KMS-11 (cell line): Measurements from ENCODE around the gene DNAJC3.

Experiments used
- H2AFZ ChIP-seq: fragments of 200-600 bp; sonication (generic); 2 replicates; pipeline ENCODE4 v1.6.1; 2016; ENCODE audit warnings: antibody characterized with exemption, mixed run types, low read depth
- H3K27ac ChIP-seq: fragments of 200-600 bp; sonication (generic); 2 replicates; pipeline ENCODE4 v1.6.1; 2016; ENCODE audit warnings: mild to moderate bottlenecking, mixed run types
- H3K27me3 ChIP-seq: fragments of 200-600 bp; sonication (generic); 2 replicates; pipeline ENCODE4 v1.6.1; 2017; ENCODE audit warnings: mild to moderate bottlenecking, low read depth, mixed run types, moderate library complexity; ENCODE audit not compliant: insufficient read depth
- H3K36me3 ChIP-seq: fragments of 200-600 bp; sonication (generic); 2 replicates; pipeline ENCODE4 v1.6.1; 2017; ENCODE audit warnings: mild to moderate bottlenecking, mixed run types; ENCODE audit not compliant: insufficient read depth
- H3K4me1 ChIP-seq: fragments of 200-600 bp; sonication (generic); 2 replicates; pipeline ENCODE4 v1.6.1; 2016; ENCODE audit warnings: mild to moderate bottlenecking, low read depth, mixed run types; ENCODE audit not compliant: poor library complexity, severe bottlenecking
- H3K4me2 ChIP-seq: fragments of 200-600 bp; sonication (generic); 2 replicates; pipeline ENCODE4 v1.7.0; 2016; ENCODE audit warnings: mild to moderate bottlenecking, mixed run types
- H3K4me3 ChIP-seq: fragments of 200-600 bp; sonication (generic); IDR thresholded peaks from 2 replicates; pipeline ENCODE4 v1.6.1; 2017; ENCODE audit warnings: low read depth, low read length, mixed read lengths; ENCODE audit not compliant: insufficient read depth
- H3K79me2 ChIP-seq: fragments of 200-600 bp; sonication (generic); 2 replicates; pipeline ENCODE4 v1.6.1; 2016; ENCODE audit warnings: low read depth, mixed run types; ENCODE audit not compliant: insufficient read depth
- H3K9ac ChIP-seq: fragments of 200-600 bp; sonication (generic); 2 replicates; pipeline ENCODE4 v1.6.1; 2016; ENCODE audit warnings: mild to moderate bottlenecking, mixed run types
- H4K20me1 ChIP-seq: fragments of 200-600 bp; sonication (generic); 2 replicates; pipeline ENCODE4 v1.6.1; 2016; ENCODE audit warnings: mild to moderate bottlenecking, mixed run types; ENCODE audit not compliant: insufficient read depth
- CTCF ChIP-seq: fragments of 200-600 bp; sonication (generic); conservative IDR thresholded peaks from 2 replicates; pipeline ENCODE4 v1.6.1; 2017; ENCODE audit warnings: low read depth, mild to moderate bottlenecking, antibody characterized with exemption, low read length, moderate library complexity, mixed read lengths

The DNAJC3 gene

GRCh38 chr13:95722241-95722640 lies 45.3 kb downstream of the DNAJC3 start:
- Histone ChIP-seq H3K4me3 (no peak overlapping the region), H4K20me1 (no peaks in the 10 kb centered on the region), H3K79me2 (no peaks in the 10 kb centered on the region), H3K36me3 (no peaks in the 10 kb centered on the region), H3K4me2 (no peak overlapping the region), H3K27me3 (no peaks in the 10 kb centered on the region), H3K27ac (no peak overlapping the region), H2AFZ (no peak overlapping the region), H3K9ac (no peak overlapping the region), H3K4me1 (no peaks in the 10 kb centered on the region)
- no peak for TF ChIP-seq CTCF

GRCh38 chr13:95723438-95723837 lies 46.5 kb downstream of the DNAJC3 start:
- Histone ChIP-seq H3K27me3 (no peaks in the 10 kb centered on the region), H3K36me3 (no peaks in the 10 kb centered on the region), H3K4me2 (no peak overlapping the region), H3K9ac (no peak overlapping the region), H3K27ac (no peak overlapping the region), H4K20me1 (no peaks in the 10 kb centered on the region), H3K79me2 (no peaks in the 10 kb centered on the region), H3K4me1 (no peaks in the 10 kb centered on the region), H3K4me3 (no peak overlapping the region), H2AFZ (no peak overlapping the region)
- TF ChIP-seq CTCF = no peak

GRCh38 chr13:95724252-95724651 lies 47.3 kb downstream of the DNAJC3 start:
- H3K27me3 ChIP-seq = no peaks in the 10 kb centered on the region
- no peaks in the 10 kb centered on the region for H4K20me1 ChIP-seq
- H3K36me3 ChIP-seq = no peaks in the 10 kb centered on the region
- H3K79me2 ChIP-seq = no peaks in the 10 kb centered on the region
- no peak overlapping the region for H3K9ac ChIP-seq
- H3K27ac ChIP-seq = no peak overlapping the region
- no peak overlapping the region for H3K4me2 ChIP-seq
- H3K4me3 ChIP-seq = no peak overlapping the region
- H3K4me1 ChIP-seq = no peaks in the 10 kb centered on the region
- no peak overlapping the region for H2AFZ ChIP-seq
- TF ChIP-seq CTCF = no peak

GRCh38 chr13:95726876-95727275 lies 49.9 kb downstream of the DNAJC3 start:
- Histone ChIP-seq H3K4me1 (no peaks in the 10 kb centered on the region), H3K27ac (no peak overlapping the region), H4K20me1 (no peaks in the 10 kb centered on the region), H3K79me2 (no peaks in the 10 kb centered on the region), H3K9ac (no peak overlapping the region), H3K27me3 (no peaks in the 10 kb centered on the region), H2AFZ (no peak overlapping the region), H3K4me2 (no peak overlapping the region), H3K36me3 (no peaks in the 10 kb centered on the region), H3K4me3 (no peak overlapping the region)
- TF ChIP-seq CTCF = no peak
